KMS-11 (cell line): Measurements from ENCODE around the gene CYP27A1.

Experiments used
- H2AFZ ChIP-seq: fragments of 200-600 bp; sonication (generic); 2 replicates; pipeline ENCODE4 v1.6.1; 2016; ENCODE audit warnings: antibody characterized with exemption, mixed run types, low read depth
- H3K27ac ChIP-seq: fragments of 200-600 bp; sonication (generic); 2 replicates; pipeline ENCODE4 v1.6.1; 2016; ENCODE audit warnings: mild to moderate bottlenecking, mixed run types
- H3K27me3 ChIP-seq: fragments of 200-600 bp; sonication (generic); 2 replicates; pipeline ENCODE4 v1.6.1; 2017; ENCODE audit warnings: mild to moderate bottlenecking, low read depth, mixed run types, moderate library complexity; ENCODE audit not compliant: insufficient read depth
- H3K36me3 ChIP-seq: fragments of 200-600 bp; sonication (generic); 2 replicates; pipeline ENCODE4 v1.6.1; 2017; ENCODE audit warnings: mild to moderate bottlenecking, mixed run types; ENCODE audit not compliant: insufficient read depth
- H3K4me1 ChIP-seq: fragments of 200-600 bp; sonication (generic); 2 replicates; pipeline ENCODE4 v1.6.1; 2016; ENCODE audit warnings: mild to moderate bottlenecking, low read depth, mixed run types; ENCODE audit not compliant: poor library complexity, severe bottlenecking
- H3K4me2 ChIP-seq: fragments of 200-600 bp; sonication (generic); 2 replicates; pipeline ENCODE4 v1.7.0; 2016; ENCODE audit warnings: mild to moderate bottlenecking, mixed run types
- H3K4me3 ChIP-seq: fragments of 200-600 bp; sonication (generic); IDR thresholded peaks from 2 replicates; pipeline ENCODE4 v1.6.1; 2017; ENCODE audit warnings: low read depth, low read length, mixed read lengths; ENCODE audit not compliant: insufficient read depth
- H3K79me2 ChIP-seq: fragments of 200-600 bp; sonication (generic); 2 replicates; pipeline ENCODE4 v1.6.1; 2016; ENCODE audit warnings: low read depth, mixed run types; ENCODE audit not compliant: insufficient read depth
- H3K9ac ChIP-seq: fragments of 200-600 bp; sonication (generic); 2 replicates; pipeline ENCODE4 v1.6.1; 2016; ENCODE audit warnings: mild to moderate bottlenecking, mixed run types
- H4K20me1 ChIP-seq: fragments of 200-600 bp; sonication (generic); 2 replicates; pipeline ENCODE4 v1.6.1; 2016; ENCODE audit warnings: mild to moderate bottlenecking, mixed run types; ENCODE audit not compliant: insufficient read depth
- CTCF ChIP-seq: fragments of 200-600 bp; sonication (generic); conservative IDR thresholded peaks from 2 replicates; pipeline ENCODE4 v1.6.1; 2017; ENCODE audit warnings: low read depth, mild to moderate bottlenecking, antibody characterized with exemption, low read length, moderate library complexity, mixed read lengths

Gene CYP27A1

GRCh38 chr2:218781691-218782527, at the start of gene CYP27A1:
Gene CYP27A1 (plus strand): TSS chr2:218782147. CDS start chr2:218782183, 36 bp downstream.
- Histone ChIP-seq H3K27ac (no peak within 1 kb of the TSS), H3K4me2 (no peak within 1 kb of the TSS), H3K79me2 (no peaks in the 10 kb centered on the region), H3K4me3 (no peak within 1 kb of the TSS), H4K20me1 (no peaks in the 10 kb centered on the region), H3K27me3 (no peaks in the 10 kb centered on the region), H3K36me3 (no peaks in the 10 kb centered on the region), H3K9ac (no peak within 1 kb of the TSS), H3K4me1 (no peaks in the 10 kb centered on the region), H2AFZ (no peak within 1 kb of the TSS)
- no peak for TF ChIP-seq CTCF

GRCh38 chr2:218732761-218733158, 49.2 kb upstream of the CYP27A1 start:
- H3K36me3 ChIP-seq = 0 out of 2 replicates have a peak, but pooled peaks cover 3% of the 10 kb centered on the region
- no peaks in the 10 kb centered on the region for H4K20me1 ChIP-seq
- no peak for TF ChIP-seq CTCF
- peaks cover 23% of the 10 kb centered on the region; the same call in 1 of the 2 replicates for H3K79me2 ChIP-seq
- no peak overlapping the region for H3K4me3 ChIP-seq
- peaks cover 47% of the 10 kb centered on the region for H3K4me1 ChIP-seq
- no peaks in the 10 kb centered on the region for H3K27me3 ChIP-seq
- H3K27ac ChIP-seq = peak overlapping the region; percentile 50
- peak overlapping the region; percentile 84 for H3K4me2 ChIP-seq
- no peak overlapping the region for H2AFZ ChIP-seq
- H3K9ac ChIP-seq = no peak overlapping the region

- no peak overlapping the region for H2AFZ ChIP-seq
- H3K79me2 ChIP-seq = peaks cover 21% of the 10 kb centered on the region; the same call in 1 of the 2 replicates
- H3K4me3 ChIP-seq = no peak overlapping the region
- H3K27ac ChIP-seq = peak overlapping the region; percentile 50
- H4K20me1 ChIP-seq = no peaks in the 10 kb centered on the region
- H3K4me1 ChIP-seq = peaks cover 47% of the 10 kb centered on the region
- TF ChIP-seq CTCF = no peak
- peak overlapping the region; percentile 10 for H3K9ac ChIP-seq
- H3K36me3 ChIP-seq = peaks cover 3% of the 10 kb centered on the region; the same call in 1 of the 2 replicates
- H3K4me2 ChIP-seq = peak overlapping the region; percentile 84
- H3K27me3 ChIP-seq = no peaks in the 10 kb centered on the region
Measured at GRCh38 chr2:218733171-218734021, 48.6 kb upstream of the CYP27A1 start.

- Histone ChIP-seq H2AFZ (no peak overlapping the region), H3K4me1 (peaks cover 47% of the 10 kb centered on the region), H3K9ac (no peak overlapping the region; the same call in 1 of the 2 replicates), H3K79me2 (peaks cover 15% of the 10 kb centered on the region; the same call in 1 of the 2 replicates), H3K4me3 (no peak overlapping the region), H3K36me3 (peaks cover 3% of the 10 kb centered on the region; the same call in 1 of the 2 replicates), H3K27me3 (no peaks in the 10 kb centered on the region), H4K20me1 (no peaks in the 10 kb centered on the region), H3K4me2 (peak overlapping the region; percentile 84), H3K27ac (peak overlapping the region; percentile 50)
- TF ChIP-seq CTCF = no peak
Measured at GRCh38 chr2:218734190-218734975, 47.6 kb upstream of the CYP27A1 start.
